RKO (cell line): Measurements from ENCODE around the gene RABGAP1L.
"Not testable (repeated sequence)": the region's sequence is repeated elsewhere in the genome, so short reads cannot be mapped to it uniquely, and the experiment has no call there.

Experiments used
- DNase-seq: peaks from one replicate; pipeline ENCODE4 v3.0.0-alpha.2; 2016; ENCODE audit warnings: low spot score

The RABGAP1L gene

DNA sequence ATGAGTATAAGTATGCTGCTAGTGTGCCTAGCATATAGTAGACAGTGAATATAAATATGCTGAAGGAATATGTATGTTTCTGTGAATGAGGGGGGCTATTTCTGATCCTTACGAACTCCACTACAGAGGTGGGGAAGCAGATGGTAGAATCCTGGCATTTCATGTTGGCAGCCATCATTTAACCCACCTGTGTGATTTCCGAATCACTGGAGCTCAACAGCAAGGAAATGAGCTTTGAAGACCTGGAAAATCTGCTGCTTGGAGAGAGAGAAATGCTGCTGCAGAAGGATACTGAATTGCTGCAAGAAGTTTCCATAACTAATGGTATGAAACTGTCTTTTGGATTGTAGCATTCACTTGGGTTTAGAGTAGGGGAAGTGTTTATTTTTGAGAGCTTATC is 83.5 kb downstream of the RABGAP1L start:
- DNase-seq = no peak

DNA sequence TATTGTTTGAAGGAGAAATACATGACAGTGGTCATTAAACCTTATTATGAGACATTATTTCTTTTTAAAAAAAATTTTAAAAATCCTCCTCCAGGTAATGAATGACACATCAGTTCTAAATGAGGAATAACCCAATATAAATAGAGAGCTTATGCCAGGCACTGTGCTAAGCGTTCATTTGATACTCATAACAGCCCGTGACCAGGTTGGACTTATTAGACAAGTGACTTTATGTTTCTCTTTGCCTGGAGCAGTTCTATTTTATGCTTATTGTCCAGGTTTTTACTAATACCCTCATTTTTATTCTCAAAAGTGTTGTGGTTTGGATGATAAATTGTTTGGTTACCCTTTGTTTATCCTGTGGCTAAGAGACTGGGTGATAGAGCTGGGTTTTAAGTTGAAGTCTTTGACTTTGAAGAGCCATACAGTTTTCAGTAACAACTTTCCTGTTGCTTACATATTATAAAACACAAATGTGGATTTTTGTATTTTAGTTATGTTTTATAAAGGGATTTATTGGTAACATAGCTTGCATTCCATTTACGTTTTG is 84.2 kb downstream of the RABGAP1L start:
- DNase-seq = no peak

DNA sequence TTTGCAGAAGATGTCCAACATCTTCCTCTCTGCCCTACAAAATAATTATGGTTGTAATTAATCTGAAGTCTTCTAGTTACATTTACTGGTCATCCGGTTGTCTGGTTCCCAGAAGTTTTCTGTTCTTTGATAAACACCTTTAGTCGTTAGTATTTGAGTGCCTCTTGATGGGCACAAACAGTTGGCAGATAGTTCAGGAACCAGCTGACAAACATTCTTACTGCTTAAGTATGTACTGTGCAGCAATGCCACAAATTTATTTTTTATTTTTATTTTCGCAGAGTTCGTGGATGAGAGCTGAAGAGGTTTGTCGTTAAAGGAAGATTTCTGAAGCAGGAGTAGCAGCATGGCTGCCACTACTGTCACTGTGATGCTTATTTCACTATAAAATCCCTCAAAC is 84.7 kb downstream of the RABGAP1L start:
- DNase-seq = no peak

DNA sequence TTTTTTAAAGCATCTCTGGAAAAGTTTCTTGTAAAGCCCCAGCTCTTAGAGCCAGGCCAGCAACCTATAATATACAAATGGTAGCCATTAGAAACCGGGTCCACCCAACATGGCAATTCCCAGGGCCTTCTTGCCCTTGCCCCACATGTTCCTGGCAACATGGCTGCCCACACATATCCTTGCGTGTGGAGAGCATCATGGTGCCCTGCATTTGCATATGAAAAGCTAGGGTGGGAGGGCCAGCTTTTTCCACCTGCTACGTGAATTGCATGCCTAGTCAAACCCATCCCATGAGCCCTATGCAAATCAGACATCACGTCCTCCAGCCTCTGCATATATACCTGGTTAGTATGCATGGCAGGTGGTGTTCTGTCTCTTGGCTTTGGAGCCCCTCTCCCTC is 88.2 kb downstream of the RABGAP1L start:
- no peak for DNase-seq

DNA sequence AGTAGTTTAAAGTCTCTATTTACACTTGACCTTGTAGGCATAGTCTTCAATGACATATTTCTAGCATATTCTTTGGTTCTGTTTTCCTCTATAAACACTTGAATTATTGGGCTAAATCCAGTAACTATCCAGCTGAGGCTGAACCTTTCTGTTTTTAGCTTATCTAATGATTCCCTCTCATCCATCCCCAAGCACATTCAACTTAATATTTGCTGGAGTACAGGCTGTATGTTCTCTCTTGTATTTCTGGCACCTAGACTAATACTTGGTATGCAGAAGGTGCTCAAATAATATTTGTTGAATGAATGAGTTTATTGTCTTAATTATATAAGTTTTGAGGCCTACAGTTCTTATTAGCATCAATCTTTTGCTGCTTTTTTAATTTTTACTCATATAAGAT is 88.7 kb downstream of the RABGAP1L start:
- no peak for DNase-seq

DNA sequence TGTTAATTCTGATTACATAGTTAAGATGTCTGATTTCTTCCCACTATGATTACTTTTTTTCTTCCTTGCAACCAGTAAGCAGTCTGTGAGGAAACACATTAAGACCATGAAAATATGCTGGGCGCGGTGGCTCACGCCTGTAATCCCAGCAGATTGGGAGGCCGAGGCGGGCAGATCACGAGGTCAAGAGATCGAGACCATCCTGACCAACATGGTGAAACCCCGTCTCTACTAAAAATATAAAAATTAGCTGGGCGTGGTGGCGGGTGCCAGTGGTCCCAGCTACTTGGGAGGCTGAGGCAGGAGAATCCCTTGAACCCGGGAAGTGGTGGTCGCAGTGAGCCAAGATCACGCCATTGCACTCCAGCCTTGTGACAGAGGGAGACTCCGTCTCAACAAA is 97.1 kb downstream of the RABGAP1L start:
- DNase-seq = not testable (repeated sequence)

DNA sequence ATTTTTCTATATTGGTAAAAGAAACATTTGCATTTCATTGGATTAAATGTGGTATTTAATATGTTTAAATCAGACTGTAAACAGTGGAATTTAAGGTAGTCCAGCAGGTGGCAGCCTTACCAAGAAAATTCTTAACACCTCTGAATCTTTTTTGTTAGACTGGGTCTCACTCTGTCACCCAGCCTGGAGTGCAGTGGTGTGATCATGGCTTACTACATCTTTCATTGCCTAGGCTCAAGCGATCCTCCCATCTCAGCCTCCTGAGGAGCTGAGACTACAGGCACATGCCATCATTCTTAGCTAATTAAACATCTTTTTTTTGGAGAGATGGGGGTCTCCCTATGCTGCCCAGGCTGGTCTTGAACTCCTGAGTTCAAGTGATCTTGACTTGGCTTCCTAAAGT is 98.8 kb downstream of the RABGAP1L start:
- peak; percentile 67 for DNase-seq

DNA sequence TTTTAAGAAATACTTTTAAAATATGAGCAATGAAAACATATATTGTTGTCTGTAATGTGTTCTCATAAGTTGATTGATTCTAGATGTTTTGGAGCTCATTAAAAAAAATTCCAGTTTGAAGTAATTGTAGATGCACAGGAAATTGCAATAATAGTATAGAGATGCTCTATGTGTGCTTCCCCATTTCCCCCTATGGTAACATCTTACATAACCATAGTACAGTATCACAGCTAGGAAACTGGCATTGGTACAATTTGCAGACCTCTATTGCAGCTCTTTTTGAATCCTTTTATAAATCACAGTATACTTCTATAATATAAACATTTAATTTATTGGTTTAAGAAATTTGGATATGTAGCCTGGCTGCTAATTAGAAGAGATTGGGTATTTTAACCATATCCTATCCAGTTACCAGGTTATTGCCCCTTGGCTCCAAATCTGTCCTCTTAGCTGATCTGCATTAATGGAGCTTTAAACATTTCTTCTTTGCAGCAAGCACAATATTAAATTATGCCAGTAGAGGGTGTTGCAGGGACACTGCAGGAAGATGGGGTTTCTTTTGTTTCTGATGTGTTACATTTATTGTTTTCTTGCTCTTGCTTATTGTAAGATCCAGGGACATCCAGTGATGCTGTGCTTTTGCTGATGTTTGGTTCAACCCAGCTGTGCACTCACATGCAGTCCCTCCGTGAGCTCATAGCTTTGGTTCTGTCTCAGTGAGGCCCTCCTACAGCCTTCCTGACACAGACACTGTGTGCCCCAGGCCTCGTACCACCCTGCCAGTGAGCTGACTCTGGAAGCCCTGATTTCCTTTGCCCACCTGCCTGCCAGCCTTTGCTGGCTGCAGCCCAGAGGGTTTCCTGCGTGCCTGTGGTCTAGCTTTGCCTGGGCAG is 103.3 kb downstream of the RABGAP1L start:
- peak; percentile 75 for DNase-seq

DNA sequence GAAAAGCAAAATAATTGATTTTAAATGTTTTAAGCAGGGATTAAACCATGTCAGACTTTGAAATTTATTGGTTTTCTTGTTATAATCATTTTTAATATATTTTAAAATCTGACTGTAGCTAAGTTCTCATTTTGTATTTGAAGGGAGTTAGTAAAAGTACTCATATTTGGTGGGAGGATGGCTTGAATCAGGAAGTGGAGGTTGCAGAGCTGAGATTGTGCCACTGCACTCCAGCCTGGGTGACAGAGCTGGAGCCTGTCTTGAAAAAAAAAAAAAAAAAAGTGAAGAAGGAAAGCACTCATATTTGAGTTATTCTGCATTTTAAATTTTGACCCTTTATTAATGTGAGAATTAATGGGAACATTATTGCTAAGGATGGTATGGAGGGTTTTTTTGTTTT is 106.0 kb downstream of the RABGAP1L start:
- no peak for DNase-seq

DNA sequence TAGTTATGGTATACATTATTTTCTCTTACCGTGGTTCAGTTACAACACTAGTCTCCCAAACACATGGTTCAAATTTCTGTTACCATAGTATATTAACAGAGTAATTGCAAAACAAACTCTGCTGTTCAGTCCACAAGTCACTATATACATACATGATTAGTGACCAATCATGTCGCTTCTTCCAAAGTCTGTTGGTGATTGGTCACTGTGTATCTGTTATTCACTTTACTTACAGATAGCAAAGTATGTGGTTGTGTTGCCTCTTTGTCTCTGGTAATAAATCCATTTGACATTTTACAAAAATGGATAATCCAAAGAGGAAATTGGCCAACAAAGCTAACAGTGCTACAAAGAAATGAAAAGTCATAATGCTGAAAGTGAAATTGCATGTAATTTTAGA is 107.2 kb downstream of the RABGAP1L start:
- DNase-seq = no peak

DNA sequence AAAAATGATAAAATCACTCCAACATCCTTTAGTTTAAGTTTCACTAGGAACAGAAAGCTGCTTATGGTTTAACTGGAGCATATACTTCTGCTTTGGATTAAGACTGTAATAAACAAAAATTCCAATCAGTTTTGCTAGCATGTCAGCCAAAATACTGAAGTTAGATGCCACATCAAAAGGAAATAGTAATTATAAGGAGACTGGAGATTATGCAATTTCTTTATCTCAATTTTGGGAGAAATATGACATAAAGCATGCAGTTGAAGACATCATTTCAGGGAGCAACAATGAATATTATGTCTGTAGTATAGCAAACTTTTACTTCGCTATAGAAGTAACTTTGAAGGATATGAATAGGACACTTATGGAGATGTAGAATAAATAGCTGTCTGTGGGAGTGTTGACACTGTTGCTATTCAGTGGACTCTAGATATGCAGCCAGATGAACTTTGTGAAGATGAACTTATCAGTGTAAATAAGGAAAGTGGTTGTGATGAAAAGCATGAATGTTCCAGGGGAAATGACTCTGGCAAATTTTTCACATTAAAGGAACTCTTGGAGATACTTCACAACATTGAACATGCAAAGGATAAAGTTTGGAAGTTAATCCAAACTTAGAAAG is 107.8 kb downstream of the RABGAP1L start:
- no peak for DNase-seq

DNA sequence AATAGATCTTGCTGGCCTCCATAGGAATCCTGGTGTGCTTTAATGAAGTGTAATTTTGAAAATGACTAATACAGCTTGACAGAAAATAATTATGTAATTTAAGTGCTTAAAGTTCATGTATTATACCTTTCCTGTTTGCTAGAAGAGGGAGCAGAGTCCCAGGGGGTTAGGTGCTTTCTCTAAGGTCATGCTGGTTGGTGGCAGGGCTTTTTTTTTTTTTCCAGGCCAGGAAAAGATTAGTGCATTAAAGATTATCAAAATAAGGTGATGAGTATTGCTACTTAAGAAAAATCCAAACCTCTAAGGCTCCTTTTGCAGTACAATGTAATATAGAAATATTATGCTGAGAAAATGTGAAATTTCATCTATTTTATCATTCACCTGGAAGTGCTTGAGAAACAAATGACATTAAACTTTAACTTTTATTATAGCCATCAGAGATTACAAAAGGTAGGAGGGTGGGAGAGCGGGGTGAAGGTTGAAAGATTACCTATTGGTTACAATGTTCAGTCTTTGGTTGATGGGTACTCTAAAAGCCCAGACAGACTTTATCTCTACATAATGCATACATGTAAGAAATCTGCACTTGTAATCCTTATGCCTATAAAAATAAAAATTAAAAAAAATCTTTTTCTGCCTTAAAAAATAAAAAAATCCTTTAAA is 110.8 kb downstream of the RABGAP1L start:
- no peak for DNase-seq

DNA sequence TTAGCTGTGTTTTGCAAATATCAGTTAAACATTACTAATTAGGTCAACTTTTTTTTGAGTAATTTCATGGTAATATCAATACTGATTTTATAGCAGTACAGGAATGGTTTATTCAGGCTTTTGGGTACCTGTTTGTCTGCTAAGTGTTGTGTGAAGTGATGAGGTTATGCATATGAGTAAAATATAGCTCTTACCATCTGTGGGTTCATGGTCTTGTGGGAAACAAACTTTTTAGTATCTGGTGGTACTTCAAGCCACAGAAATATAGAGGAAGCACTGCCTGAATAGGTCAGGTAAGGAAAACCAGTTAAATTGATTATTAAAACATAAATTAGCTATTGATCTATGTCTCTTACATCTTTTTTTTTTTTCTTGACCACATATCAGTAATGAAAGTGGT is 113.9 kb downstream of the RABGAP1L start:
- DNase-seq = no peak

DNA sequence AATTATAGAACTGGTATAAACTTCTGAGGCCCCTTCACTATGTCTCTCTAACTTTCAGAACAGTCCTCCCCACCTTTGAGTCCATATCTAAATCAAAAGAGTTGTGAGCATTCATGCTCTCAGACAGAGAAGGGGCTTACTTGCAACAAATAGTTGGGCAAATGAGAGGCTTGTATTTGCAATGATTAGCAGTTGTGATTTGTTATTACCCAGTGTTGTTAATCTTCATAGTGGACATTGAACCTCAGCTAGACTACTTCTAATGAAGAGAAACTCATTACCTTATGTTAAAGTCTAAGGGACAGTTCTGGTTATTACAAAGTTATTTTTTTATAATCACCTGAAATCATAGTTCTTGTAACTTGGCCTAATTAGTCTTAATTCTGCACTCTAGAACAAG is 114.5 kb downstream of the RABGAP1L start:
- DNase-seq = no peak

DNA sequence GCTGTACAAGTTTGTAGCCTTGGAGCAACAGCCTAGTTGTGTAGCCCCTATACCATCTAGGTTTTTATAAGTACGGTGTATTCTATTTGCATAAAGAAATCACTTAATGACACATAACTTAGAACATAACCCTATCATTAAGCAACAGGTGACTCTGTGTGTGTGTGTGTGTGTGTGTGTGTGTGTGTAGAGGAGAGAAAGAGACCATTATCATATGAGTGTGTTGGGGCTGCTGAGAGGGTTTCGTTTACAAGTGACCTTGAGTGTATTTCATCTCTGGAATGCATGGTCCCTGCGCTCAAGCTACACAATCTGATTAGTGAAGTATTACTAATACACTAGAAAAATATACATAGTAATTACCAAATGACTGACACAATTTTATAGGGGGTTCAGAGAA is 115.1 kb downstream of the RABGAP1L start:
- no peak for DNase-seq

DNA sequence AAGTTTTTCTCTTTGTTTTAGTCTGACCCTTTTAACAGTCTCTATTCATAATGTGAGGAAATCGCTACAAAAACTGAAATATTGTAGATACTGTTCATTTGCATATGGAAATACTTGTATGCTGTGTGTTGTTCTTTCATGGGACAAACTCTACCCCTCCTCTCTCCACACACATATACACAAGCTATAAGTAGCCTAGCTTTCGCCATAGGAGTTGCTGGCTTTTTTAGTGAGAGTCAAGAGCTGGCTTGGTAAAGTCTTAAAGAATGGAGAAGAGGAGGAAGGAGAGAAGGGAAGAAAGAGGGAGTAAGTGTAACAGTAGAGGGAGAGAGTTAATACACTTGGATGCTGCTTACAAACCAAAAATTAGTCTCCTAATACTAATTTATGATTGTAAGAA is 115.6 kb downstream of the RABGAP1L start:
- DNase-seq = no peak

DNA sequence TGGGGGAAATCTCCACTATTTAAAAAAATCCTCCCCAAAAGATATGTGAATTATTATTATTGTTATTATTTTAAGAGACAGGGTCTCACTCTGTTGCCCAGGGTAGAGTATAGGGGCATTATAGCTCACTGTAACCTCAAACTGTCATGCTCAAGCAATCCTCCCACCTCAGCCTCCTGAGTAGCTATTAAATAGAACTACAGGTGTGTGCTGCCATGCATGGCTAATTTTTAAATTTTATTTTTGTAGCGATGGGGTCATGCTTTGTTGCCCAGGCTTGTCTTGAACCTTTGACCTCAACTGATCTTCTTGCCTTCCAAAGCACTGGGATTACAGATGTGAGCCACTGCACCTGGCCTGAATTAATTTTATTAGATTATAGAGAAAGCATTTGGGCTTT is 116.8 kb downstream of the RABGAP1L start:
- no peak for DNase-seq

DNA sequence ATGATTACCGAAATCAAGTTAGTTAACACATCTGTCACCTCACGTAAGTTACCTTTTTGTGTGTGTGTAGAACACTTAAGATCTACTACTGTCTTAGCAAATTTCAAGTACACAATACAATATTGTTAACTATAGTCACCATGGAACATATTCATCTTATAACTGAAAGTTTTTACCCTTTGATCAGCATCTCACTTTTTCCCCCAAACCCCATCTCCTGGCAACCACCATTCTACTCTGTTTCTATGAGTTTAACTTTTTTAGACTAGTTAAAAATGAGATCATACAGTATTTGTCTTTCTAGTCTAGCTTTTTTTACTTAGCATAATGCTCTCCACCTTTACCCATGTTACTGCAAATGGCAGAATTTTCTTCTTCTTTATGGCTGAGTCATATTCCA is 124.7 kb downstream of the RABGAP1L start:
- no peak for DNase-seq

DNA sequence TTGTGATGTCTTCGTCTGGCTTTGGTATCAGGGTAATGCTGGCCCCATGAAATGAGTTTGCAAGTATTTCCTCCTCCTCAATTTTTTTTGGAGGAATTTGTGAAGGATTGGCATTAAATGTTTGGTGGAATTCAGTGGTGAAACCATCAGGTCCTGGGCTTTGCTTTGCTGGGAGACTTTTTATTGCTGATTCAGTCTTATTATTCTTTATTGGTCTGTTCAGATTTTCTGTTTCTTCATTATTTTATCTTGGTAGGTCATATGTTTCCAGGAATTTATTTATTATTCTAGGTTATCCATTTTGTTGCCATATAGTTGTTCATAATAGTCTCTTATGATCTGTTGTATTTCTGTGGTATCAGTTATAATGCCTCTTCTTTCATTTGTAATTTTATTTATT is 126.7 kb downstream of the RABGAP1L start:
- no peak for DNase-seq

DNA sequence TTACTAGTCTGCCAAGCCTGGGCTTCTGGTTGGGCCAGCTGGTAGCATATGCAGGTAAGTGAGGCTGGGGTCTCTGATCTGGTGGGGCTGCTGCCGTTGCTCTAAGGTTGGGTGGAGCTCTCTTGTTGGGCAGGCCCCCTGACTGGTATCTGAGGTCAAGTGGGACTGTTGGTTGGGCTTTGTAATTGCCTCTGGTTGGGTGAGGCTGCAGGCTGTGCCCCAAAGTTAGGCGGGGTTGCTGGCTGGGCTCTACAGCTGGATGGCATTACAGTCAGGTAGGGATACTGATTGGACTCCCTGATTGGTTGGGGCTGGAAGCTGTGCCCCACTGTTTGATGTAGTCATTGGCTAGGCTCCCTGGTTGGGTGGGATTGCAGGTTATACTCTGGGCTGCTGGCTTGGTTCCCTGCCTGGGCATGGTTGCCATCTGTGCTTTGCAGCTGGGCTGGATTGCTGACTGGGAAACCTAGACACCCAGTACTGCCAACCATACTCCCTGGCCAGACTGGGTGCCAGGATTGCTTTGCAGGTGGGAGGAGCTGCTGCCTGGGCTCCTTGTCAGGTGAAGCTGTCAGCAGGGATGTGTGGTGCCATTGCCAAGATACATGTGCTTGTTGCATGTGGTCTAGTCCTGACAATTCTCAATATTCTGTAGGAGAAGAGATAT is 130.5 kb downstream of the RABGAP1L start:
- no peak for DNase-seq

DNA sequence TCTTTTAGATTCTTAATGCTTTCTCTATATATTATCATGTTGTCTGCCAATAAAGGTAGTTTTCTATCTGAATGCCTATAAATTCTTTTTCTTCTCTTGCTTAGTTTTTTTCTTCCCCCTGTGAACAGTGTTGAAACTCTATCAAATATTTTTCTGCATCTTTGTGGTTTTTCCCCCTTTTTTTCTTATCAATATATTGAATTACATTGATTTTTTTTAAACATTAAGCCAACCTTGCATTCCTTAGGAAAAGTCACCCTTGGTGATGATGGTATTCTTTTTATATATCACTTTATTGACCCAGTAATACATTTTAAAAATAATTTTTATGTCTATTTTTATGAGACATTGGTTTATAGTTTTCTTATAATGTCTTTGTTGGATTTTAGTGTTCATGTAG is 131.7 kb downstream of the RABGAP1L start:
- no peak for DNase-seq

DNA sequence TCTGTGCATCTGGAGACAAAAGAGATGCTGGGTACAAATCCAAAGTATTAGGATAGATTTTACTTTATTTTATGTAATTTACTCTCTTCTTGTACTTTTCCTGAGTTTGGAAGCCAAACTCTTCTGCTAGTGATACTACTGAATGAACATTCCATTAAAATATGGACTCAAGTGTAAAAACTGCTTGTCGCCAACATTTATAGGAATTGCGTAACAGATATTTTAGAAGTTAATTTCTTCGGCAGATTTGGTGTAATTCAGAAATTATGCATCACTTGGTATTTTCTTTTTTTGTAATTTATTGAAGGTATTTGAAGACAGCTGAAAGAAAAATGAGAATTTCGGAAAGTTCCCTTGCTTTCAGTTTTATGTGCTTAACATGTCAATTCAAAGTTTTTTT is 137.0 kb downstream of the RABGAP1L start:
- no peak for DNase-seq
